ENCODE data around the gene OR4X1.
"Not testable (repeated sequence)": the region's sequence is repeated elsewhere in the genome, so short reads cannot be mapped to it uniquely, and the experiment has no call there.

OR4X1 gene, protein sequence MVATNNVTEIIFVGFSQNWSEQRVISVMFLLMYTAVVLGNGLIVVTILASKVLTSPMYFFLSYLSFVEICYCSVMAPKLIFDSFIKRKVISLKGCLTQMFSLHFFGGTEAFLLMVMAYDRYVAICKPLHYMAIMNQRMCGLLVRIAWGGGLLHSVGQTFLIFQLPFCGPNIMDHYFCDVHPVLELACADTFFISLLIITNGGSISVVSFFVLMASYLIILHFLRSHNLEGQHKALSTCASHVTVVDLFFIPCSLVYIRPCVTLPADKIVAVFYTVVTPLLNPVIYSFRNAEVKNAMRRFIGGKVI

DNA sequence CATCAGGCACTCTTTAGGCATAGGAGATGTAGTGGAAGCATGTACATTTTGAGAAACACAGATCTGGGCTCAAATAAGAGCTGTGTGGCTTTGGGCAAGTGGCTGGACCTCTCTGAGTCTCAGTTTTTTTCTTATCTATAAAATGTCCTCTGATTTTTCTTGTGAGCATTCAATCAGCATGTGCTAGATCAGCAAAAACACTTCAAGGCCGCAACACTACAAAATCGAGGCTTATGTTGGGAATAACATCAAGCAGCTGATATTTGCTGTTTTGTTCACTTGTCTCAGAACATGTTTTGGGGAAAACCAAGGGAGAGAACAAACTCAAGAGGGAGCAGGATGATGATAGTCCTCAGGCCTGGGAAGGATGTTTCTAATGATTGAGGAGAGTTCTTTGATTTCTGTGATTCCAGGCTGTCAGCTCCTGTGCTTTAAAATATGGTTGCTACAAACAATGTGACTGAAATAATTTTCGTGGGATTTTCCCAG is at the start of gene OR4X1:
TSS of gene OR4X1 (plus strand) at position 439 of the 489 bp plus-strand sequence. CDS start at position 439, 0 bp downstream.
- H3K9ac ChIP-seq (ENCODE audit: low read depth, low read length), result no peak within 1 kb of the TSS
- no peak within 1 kb of the TSS for H3K27ac ChIP-seq (ENCODE audit: low read length)
- no peaks in the 10 kb centered on the region for H3K27me3 ChIP-seq (ENCODE audit: insufficient read depth, low read length)
- H3K9me3 ChIP-seq (ENCODE audit: insufficient read depth, low read depth, low read length), result peaks cover 66% of the 10 kb centered on the region
- H3K36me3 ChIP-seq (ENCODE audit: insufficient read depth, low read depth, low read length), result no peaks in the 10 kb centered on the region
- H3K4me3 ChIP-seq (ENCODE audit: low read length), result no peak within 1 kb of the TSS
- no peaks in the 10 kb centered on the region for H3K4me1 ChIP-seq (ENCODE audit: insufficient read depth, low read length)

DNA sequence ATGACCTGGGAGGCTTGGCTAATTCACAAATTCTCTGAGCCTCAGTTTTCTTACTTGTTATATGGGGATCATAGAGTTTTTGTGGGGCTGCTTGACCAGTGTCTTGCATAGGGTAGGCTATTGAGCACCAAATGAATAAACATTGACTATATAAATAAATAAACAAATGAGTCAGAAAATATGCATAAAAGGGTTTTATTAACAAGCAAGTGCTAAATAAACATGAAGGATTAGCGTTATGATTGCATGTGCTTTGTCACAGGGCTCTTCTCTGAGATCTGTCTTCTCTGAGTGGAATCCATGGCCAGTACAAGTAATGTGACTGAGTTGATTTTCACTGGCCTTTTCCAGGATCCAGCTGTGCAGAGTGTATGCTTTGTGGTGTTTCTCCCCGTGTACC is 47.2 kb upstream of the OR4X1 start, which contains the start of gene OR4B1:
TSS of gene OR4B1 (plus strand) at position 301 of the 400 bp plus-strand sequence. CDS start at position 301, 0 bp downstream.
- H3K36me3 ChIP-seq (ENCODE audit: insufficient read depth, low read depth, low read length), result no peaks in the 10 kb centered on the region
- no peak within 1 kb of the TSS for H3K4me3 ChIP-seq (ENCODE audit: low read length)
- no peaks in the 10 kb centered on the region for H3K27me3 ChIP-seq (ENCODE audit: insufficient read depth, low read length)
- no peak within 1 kb of the TSS for H3K9ac ChIP-seq (ENCODE audit: low read depth, low read length)
- no peak within 1 kb of the TSS for H3K27ac ChIP-seq (ENCODE audit: low read length)
- H3K9me3 ChIP-seq (ENCODE audit: insufficient read depth, low read depth, low read length), result peaks cover 90% of the 10 kb centered on the region
- H3K4me1 ChIP-seq (ENCODE audit: insufficient read depth, low read length), result no peaks in the 10 kb centered on the region

GRCh38 chr11:48228761-48229160 is 34.9 kb upstream of the OR4X1 start:
- Histone ChIP-seq H3K9me3 (ENCODE audit: insufficient read depth, low read depth, low read length) (peaks cover 54% of the 10 kb centered on the region), H3K9ac (ENCODE audit: low read depth, low read length) (no peak overlapping the region), H3K27ac (ENCODE audit: low read length) (no peak overlapping the region), H3K36me3 (ENCODE audit: insufficient read depth, low read depth, low read length) (no peaks in the 10 kb centered on the region), H3K4me1 (ENCODE audit: insufficient read depth, low read length) (no peaks in the 10 kb centered on the region), H3K4me3 (ENCODE audit: low read length) (no peak overlapping the region), H3K27me3 (ENCODE audit: insufficient read depth, low read length) (no peaks in the 10 kb centered on the region)

GRCh38 chr11:48230057-48230456 is 33.6 kb upstream of the OR4X1 start:
- H3K36me3 ChIP-seq (ENCODE audit: insufficient read depth, low read depth, low read length); H3K4me1 ChIP-seq (ENCODE audit: insufficient read depth, low read length); H3K9ac ChIP-seq (ENCODE audit: low read depth, low read length); H3K27ac ChIP-seq (ENCODE audit: low read length); H3K4me3 ChIP-seq (ENCODE audit: low read length); H3K27me3 ChIP-seq (ENCODE audit: insufficient read depth, low read length): not testable (repeated sequence)
- H3K9me3 ChIP-seq (ENCODE audit: insufficient read depth, low read depth, low read length), result peaks cover 42% of the 10 kb centered on the region

DNA sequence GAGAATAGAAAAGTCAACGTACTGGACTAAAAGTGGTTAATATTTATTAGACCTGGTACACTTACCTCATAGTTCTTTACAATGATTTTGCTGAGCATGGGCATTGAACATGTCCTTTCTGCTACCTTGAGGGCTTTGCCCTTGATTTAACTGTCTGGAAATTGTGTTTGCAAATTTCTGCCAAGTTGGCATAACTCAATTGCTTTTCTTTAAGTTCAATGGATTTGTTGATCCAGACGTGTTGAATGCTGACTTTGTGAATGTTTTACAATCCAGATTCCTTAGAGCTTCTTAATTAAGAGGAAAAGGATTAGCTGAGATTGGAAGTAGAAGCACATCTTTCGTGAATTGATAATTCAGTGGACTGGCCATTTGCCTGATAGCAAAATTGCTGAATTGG is 25.9 kb upstream of the OR4X1 start:
- Histone ChIP-seq H3K27me3 (ENCODE audit: insufficient read depth, low read length) (no peaks in the 10 kb centered on the region), H3K27ac (ENCODE audit: low read length) (no peak overlapping the region), H3K4me1 (ENCODE audit: insufficient read depth, low read length) (no peaks in the 10 kb centered on the region), H3K9ac (ENCODE audit: low read depth, low read length) (no peak overlapping the region), H3K36me3 (ENCODE audit: insufficient read depth, low read depth, low read length) (no peaks in the 10 kb centered on the region), H3K9me3 (ENCODE audit: insufficient read depth, low read depth, low read length) (peaks cover 65% of the 10 kb centered on the region), H3K4me3 (ENCODE audit: low read length) (no peak overlapping the region)

GRCh38 chr11:48242501-48242900 is 21.2 kb upstream of the OR4X1 start:
- H3K9me3 ChIP-seq (ENCODE audit: insufficient read depth, low read depth, low read length), result peaks cover 90% of the 10 kb centered on the region

GRCh38 chr11:48244804-48245203 is 18.9 kb upstream of the OR4X1 start, which contains the start of gene OR4X2:
OR4X2 (plus strand) TSS chr11:48245104; CDS start chr11:48245104, 0 bp downstream.
- Histone ChIP-seq H3K27ac (ENCODE audit: low read length) (no peak within 1 kb of the TSS), H3K27me3 (ENCODE audit: insufficient read depth, low read length) (no peaks in the 10 kb centered on the region), H3K36me3 (ENCODE audit: insufficient read depth, low read depth, low read length) (no peaks in the 10 kb centered on the region), H3K4me1 (ENCODE audit: insufficient read depth, low read length) (no peaks in the 10 kb centered on the region), H3K9me3 (ENCODE audit: insufficient read depth, low read depth, low read length) (peaks cover 82% of the 10 kb centered on the region), H3K9ac (ENCODE audit: low read depth, low read length) (no peak within 1 kb of the TSS), H3K4me3 (ENCODE audit: low read length) (no peak within 1 kb of the TSS; the same call in 1 of the 2 replicates)

More at GRCh38 chr11:48242501-48242900, 21.2 kb upstream of the OR4X1 start:
- Histone ChIP-seq H3K27ac (ENCODE audit: low read length) (no peak overlapping the region), H3K4me1 (ENCODE audit: insufficient read depth, low read length) (no peaks in the 10 kb centered on the region), H3K27me3 (ENCODE audit: insufficient read depth, low read length) (no peaks in the 10 kb centered on the region), H3K9ac (ENCODE audit: low read depth, low read length) (no peak overlapping the region), H3K4me3 (ENCODE audit: low read length) (no peak overlapping the region), H3K36me3 (ENCODE audit: insufficient read depth, low read depth, low read length) (no peaks in the 10 kb centered on the region)

DNA sequence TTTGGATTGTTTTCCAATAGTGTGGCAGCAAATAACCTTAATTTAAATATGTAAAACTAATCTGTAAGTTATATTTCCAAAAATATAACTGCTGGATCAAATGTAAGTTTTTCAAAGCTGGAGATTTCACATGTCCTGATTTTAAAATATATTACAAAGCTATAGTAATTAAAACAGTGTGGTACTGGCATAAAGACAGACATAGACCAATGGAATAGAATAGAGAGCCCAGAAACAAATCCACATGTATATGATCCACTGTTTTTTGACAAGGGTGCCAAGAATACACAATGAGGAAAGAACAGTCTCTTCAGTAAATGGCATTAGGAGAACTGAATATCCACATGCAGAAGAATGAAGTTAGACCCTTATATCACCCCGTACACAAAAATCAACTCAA is 14.8 kb upstream of the OR4X1 start:
- Histone ChIP-seq H3K36me3 (ENCODE audit: insufficient read depth, low read depth, low read length) (no peaks in the 10 kb centered on the region), H3K27me3 (ENCODE audit: insufficient read depth, low read length) (no peaks in the 10 kb centered on the region), H3K9me3 (ENCODE audit: insufficient read depth, low read depth, low read length) (peaks cover 76% of the 10 kb centered on the region), H3K9ac (ENCODE audit: low read depth, low read length) (no peak overlapping the region), H3K4me1 (ENCODE audit: insufficient read depth, low read length) (no peaks in the 10 kb centered on the region), H3K4me3 (ENCODE audit: low read length) (no peak overlapping the region), H3K27ac (ENCODE audit: low read length) (no peak overlapping the region)

GRCh38 chr11:48261600-48261999 is 2.1 kb upstream of the OR4X1 start:
- Histone ChIP-seq H3K9ac (ENCODE audit: low read depth, low read length) (no peak overlapping the region), H3K4me1 (ENCODE audit: insufficient read depth, low read length) (no peaks in the 10 kb centered on the region), H3K36me3 (ENCODE audit: insufficient read depth, low read depth, low read length) (no peaks in the 10 kb centered on the region), H3K27me3 (ENCODE audit: insufficient read depth, low read length) (no peaks in the 10 kb centered on the region), H3K27ac (ENCODE audit: low read length) (no peak overlapping the region), H3K9me3 (ENCODE audit: insufficient read depth, low read depth, low read length) (peaks cover 73% of the 10 kb centered on the region), H3K4me3 (ENCODE audit: low read length) (no peak overlapping the region)

- Histone ChIP-seq H3K9me3 (ENCODE audit: insufficient read depth, low read depth, low read length) (peaks cover 79% of the 10 kb centered on the region), H3K4me1 (ENCODE audit: insufficient read depth, low read length) (no peaks in the 10 kb centered on the region), H3K9ac (ENCODE audit: low read depth, low read length) (no peak overlapping the region), H3K27ac (ENCODE audit: low read length) (no peak overlapping the region), H3K4me3 (ENCODE audit: low read length) (no peak overlapping the region), H3K27me3 (ENCODE audit: insufficient read depth, low read length) (peaks cover 7% of the 10 kb centered on the region), H3K36me3 (ENCODE audit: insufficient read depth, low read depth, low read length) (no peaks in the 10 kb centered on the region)
Observed at GRCh38 chr11:48270621-48271020, 7.0 kb downstream of the OR4X1 start.

- no peaks in the 10 kb centered on the region for H3K36me3 ChIP-seq (ENCODE audit: insufficient read depth, low read depth, low read length)
- H3K9ac ChIP-seq (ENCODE audit: low read depth, low read length), result no peak overlapping the region
- no peak overlapping the region for H3K4me3 ChIP-seq (ENCODE audit: low read length)
- no peak overlapping the region for H3K27ac ChIP-seq (ENCODE audit: low read length)
- peaks cover 7% of the 10 kb centered on the region for H3K27me3 ChIP-seq (ENCODE audit: insufficient read depth, low read length)
- H3K4me1 ChIP-seq (ENCODE audit: insufficient read depth, low read length), result no peaks in the 10 kb centered on the region
- peaks cover 77% of the 10 kb centered on the region for H3K9me3 ChIP-seq (ENCODE audit: insufficient read depth, low read depth, low read length)
Observed at GRCh38 chr11:48272606-48273005, 8.9 kb downstream of the OR4X1 start.

GRCh38 chr11:48305923-48306322 is 42.3 kb downstream of the OR4X1 start, which contains the start of gene OR4S1:
OR4S1 (plus strand) TSS chr11:48306223; CDS start chr11:48306223, 0 bp downstream.
- Histone ChIP-seq H3K4me3 (ENCODE audit: low read length) (no peak within 1 kb of the TSS), H3K9ac (ENCODE audit: low read depth, low read length) (no peak within 1 kb of the TSS), H3K9me3 (ENCODE audit: insufficient read depth, low read depth, low read length) (peaks cover 76% of the 10 kb centered on the region), H3K27me3 (ENCODE audit: insufficient read depth, low read length) (no peaks in the 10 kb centered on the region), H3K27ac (ENCODE audit: low read length) (no peak within 1 kb of the TSS), H3K36me3 (ENCODE audit: insufficient read depth, low read depth, low read length) (no peaks in the 10 kb centered on the region), H3K4me1 (ENCODE audit: insufficient read depth, low read length) (no peaks in the 10 kb centered on the region)

All from iPS-20b (cell line).